GM12878 (cell line): ENCODE data around the gene MAPKAP1.

Experiments used
- CBFB ChIP-seq: IDR thresholded peaks from 2 replicates; pipeline ENCODE4 v1.6.1; 2016; ENCODE audit warnings: antibody characterized with exemption, low read depth
- EP300 ChIP-seq, 2 experiments: fragments of 150-350 bp in 1 of 2; IDR thresholded peaks; 2 replicates each; pipeline ENCODE4 v1.6.1; 2011 to 2012; ENCODE audit warnings: low read depth in 2 of 2, low read length in 2 of 2, borderline replicate concordance in 1 of 2, improper control_type of control experiment in 1 of 2, inconsistent platforms in 1 of 2; ENCODE audit not compliant: control insufficient read depth in 1 of 2
- ESRRA ChIP-seq: IDR thresholded peaks from 2 replicates; pipeline ENCODE4 v1.6.1; 2012; ENCODE audit warnings: mild to moderate bottlenecking, low read length, improper control_type of control experiment
- RAD51 ChIP-seq: fragments of 450-650 bp; IDR thresholded peaks from 2 replicates; pipeline ENCODE4 v1.6.1; 2016; ENCODE audit warnings: moderate library complexity, mild to moderate bottlenecking, inconsistent platforms
- REST ChIP-seq: IDR thresholded peaks from 2 replicates; pipeline ENCODE4 v1.6.1; 2012; ENCODE audit warnings: mild to moderate bottlenecking, low read depth, low read length
- TAF1 ChIP-seq: IDR thresholded peaks from 2 replicates; pipeline ENCODE4 v1.6.1; 2011; ENCODE audit warnings: mild to moderate bottlenecking, low read depth, low read length, borderline replicate concordance
- TF ChIP-seq, protein P1 (sequence below), 3 experiments: IDR thresholded peaks in 2 of 3; conservative IDR thresholded peaks in 1 of 3; 2 replicates each; pipeline ENCODE4 v1.5.1; 2011; ENCODE audit warnings: low read depth in 3 of 3, low read length in 3 of 3, mild to moderate bottlenecking in 3 of 3, control low read depth in 2 of 3, moderate library complexity in 2 of 3, inconsistent platforms in 1 of 3, mixed read lengths in 1 of 3; ENCODE audit not compliant: control insufficient read depth in 2 of 3, insufficient read depth in 1 of 3; ENCODE audit errors: extremely low read depth in 1 of 3

DNA sequence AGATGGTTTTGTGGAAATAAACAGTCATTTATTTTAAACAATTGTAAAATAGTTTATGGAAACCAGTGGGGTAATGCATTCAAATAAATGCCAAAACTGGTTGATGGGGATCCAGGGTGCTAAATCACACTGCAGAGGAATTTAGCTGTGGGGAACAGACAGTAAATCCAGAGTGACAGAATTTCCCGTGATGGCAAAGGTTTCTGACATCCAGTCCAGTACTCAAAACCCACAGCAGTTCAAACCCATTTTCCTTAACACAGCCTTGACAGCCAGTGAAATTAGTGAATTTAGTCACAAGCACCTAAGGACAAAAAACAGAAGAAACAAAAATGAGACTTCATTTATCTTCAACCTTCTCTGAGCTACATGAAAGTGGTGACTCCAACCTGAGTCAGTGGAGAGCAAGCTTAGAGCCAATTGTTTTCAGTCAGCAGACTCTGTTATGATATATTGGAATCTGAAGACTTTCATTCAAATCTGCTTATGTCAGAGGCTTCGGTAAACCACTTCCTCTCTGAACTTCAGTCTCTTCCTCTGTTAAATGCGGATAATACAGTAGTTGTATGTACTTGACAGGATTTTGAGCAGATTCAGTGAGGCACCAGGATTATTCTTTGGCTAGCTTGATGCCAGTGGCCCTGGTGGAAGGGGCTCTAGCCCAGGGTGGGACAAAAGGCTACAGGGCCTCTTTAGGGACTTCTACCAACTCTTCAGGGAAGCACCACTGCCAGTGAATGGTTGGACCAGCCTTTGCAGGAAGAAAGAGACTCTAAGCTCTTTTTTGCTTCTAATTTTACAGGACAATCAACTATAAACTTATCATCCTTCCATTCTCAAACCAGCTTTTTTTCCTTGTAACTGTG, 185.3 kb downstream of the MAPKAP1 start:
- TF ChIP-seq REST (no peak), CBFB (no peak), RAD51 (no peak), TAF1 (no peak), ESRRA (no peak), EP300 (IDR thresholded peaks at IDR 0.05; ENCODE audit: borderline replicate concordance in 1 of 2, control insufficient read depth in 1 of 2, low read depth in 2 of 2, low read length in 2 of 2) (no peak)
- TF ChIP-seq, protein P1, sequence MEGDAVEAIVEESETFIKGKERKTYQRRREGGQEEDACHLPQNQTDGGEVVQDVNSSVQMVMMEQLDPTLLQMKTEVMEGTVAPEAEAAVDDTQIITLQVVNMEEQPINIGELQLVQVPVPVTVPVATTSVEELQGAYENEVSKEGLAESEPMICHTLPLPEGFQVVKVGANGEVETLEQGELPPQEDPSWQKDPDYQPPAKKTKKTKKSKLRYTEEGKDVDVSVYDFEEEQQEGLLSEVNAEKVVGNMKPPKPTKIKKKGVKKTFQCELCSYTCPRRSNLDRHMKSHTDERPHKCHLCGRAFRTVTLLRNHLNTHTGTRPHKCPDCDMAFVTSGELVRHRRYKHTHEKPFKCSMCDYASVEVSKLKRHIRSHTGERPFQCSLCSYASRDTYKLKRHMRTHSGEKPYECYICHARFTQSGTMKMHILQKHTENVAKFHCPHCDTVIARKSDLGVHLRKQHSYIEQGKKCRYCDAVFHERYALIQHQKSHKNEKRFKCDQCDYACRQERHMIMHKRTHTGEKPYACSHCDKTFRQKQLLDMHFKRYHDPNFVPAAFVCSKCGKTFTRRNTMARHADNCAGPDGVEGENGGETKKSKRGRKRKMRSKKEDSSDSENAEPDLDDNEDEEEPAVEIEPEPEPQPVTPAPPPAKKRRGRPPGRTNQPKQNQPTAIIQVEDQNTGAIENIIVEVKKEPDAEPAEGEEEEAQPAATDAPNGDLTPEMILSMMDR (IDR thresholded peaks at IDR 0.05 in 2 of 3, conservative IDR thresholded peaks at IDR 0.05 in 1 of 3; ENCODE audit: control insufficient read depth in 2 of 3, extremely low read depth in 1 of 3, insufficient read depth in 1 of 3, low read depth in 3 of 3, low read length in 3 of 3) = no peak
